Measurements from ENCODE around the gene SIMC1. TPM values are rescaled to one million over a fixed set of nuclear protein-coding genes. Genes with fewer than 3 reads are reported as not detected.
"Not testable (repeated sequence)": the region's sequence is repeated elsewhere in the genome, so short reads cannot be mapped to it uniquely, and the experiment has no call there.

The SIMC1 gene
- total RNA-seq, 1 experiment from 2014 or later: 17.7 TPM

DNA sequence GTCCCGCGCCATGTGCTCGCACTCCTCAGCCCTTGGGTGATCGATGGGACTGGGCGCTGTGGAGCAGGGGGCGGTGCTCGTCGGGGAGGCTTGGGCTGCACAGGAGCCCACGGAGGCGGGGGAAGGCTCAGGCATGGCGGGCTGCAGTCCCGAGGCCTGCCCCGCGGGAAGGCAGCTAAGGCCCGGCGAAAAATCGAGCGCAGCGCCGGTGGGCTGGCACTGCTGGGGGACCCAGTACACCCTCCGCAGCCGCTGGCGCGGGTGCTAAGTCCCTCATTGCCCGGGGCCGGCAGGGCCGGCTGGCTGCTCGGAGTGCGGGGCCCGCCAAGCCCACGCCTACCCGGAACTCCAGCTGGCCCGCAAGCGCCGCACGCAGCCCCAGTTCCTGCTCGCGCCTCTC lies 16.2 kb upstream of the SIMC1 start:
- H2BK15ac ChIP-seq (ENCODE audit: low read depth, low read length); H3K27ac ChIP-seq (ENCODE audit: insufficient read length, low read depth, low read length); H3K27me3 Mint-ChIP-seq (ENCODE audit: low read depth); H4K91ac ChIP-seq (ENCODE audit: insufficient read length, low read depth, low read length); H4K20me1 ChIP-seq (ENCODE audit: control insufficient read depth, insufficient read depth, insufficient read length); H3T11ph ChIP-seq (ENCODE audit: low read length); H3K9ac ChIP-seq (ENCODE audit: extremely low read depth, insufficient read length, low read length); H3K4me3 Mint-ChIP-seq; H3K14ac ChIP-seq (ENCODE audit: insufficient read depth, low read length); H3K23ac ChIP-seq (ENCODE audit: insufficient read length, low read depth, low read length); H3K36me3 Mint-ChIP-seq (ENCODE audit: insufficient read depth in 1 of 3, low read depth in 3 of 3); H3K27ac Mint-ChIP-seq; H3K4me2 ChIP-seq (ENCODE audit: insufficient read depth, insufficient read length, low read length); H3K4ac ChIP-seq (ENCODE audit: low read depth, low read length); H2BK12ac ChIP-seq (ENCODE audit: insufficient read length, low read depth, low read length); H2BK5ac ChIP-seq (ENCODE audit: insufficient read length, low read length); H3K56ac ChIP-seq (ENCODE audit: insufficient read length, low read depth, low read length); H3K9me3 Mint-ChIP-seq; H2AFZ ChIP-seq (ENCODE audit: low read length); H3K79me1 ChIP-seq (ENCODE audit: insufficient read depth, low read depth, low read length, poor library complexity, severe bottlenecking); H3K79me2 ChIP-seq (ENCODE audit: insufficient read depth, low read length); H3K18ac ChIP-seq (ENCODE audit: insufficient read length, low read depth, low read length); H4K8ac ChIP-seq (replicated peaks; ENCODE audit: insufficient read length, low read depth, low read length); DNase-seq; H4K5ac ChIP-seq (ENCODE audit: insufficient read length, low read depth, low read length); H3K4me1 Mint-ChIP-seq; H3K4me1 ChIP-seq (ENCODE audit: insufficient read depth, low read length); H3K27me3 ChIP-seq (ENCODE audit: insufficient read depth, low read length); H3K23me2 ChIP-seq (ENCODE audit: insufficient read length, low read depth, low read length, poor library complexity, severe bottlenecking); H2BK120ac ChIP-seq (ENCODE audit: low read depth, low read length, poor library complexity, severe bottlenecking); H3K9me3 ChIP-seq (ENCODE audit: control insufficient read depth, low read depth, low read length); H2AK5ac ChIP-seq (ENCODE audit: insufficient read length, low read length); H2BK20ac ChIP-seq (ENCODE audit: low read depth, low read length, poor library complexity, severe bottlenecking): not testable (repeated sequence)
- WGBS (ENCODE audit: extremely low coverage, insufficient read length, low lambda C conversion rate): no CpG with 5 or more reads among the region's 38 CpGs

DNA sequence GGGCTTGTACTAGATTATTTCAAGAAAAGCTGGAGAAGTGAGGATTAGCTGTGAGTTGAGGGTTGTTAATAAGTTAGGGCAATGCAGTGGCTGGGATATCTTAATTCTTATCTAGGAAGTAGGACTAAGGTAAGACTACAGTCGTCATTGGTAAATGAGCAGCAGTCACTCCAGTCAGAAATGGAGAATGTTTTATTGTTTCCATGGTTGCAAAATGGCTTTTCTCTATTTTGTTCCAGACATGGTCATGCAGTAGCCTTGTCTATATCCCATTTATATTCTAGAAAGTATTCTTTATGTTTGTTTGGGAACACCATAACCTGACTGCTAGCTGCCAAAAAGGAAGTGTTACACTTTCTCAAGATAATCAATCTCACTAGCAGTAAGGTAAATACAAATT lies 9.9 kb upstream of the SIMC1 start:
- H4K8ac ChIP-seq (replicated peaks; ENCODE audit: insufficient read length, low read depth, low read length); H3K4me1 ChIP-seq (ENCODE audit: insufficient read depth, low read length); H3K4ac ChIP-seq (ENCODE audit: low read depth, low read length); H3K27me3 Mint-ChIP-seq (ENCODE audit: low read depth); DNase-seq; H3T11ph ChIP-seq (ENCODE audit: low read length); H2BK20ac ChIP-seq (ENCODE audit: low read depth, low read length, poor library complexity, severe bottlenecking); H3K36me3 Mint-ChIP-seq (ENCODE audit: insufficient read depth in 1 of 3, low read depth in 3 of 3); H3K79me1 ChIP-seq (ENCODE audit: insufficient read depth, low read depth, low read length, poor library complexity, severe bottlenecking); H4K91ac ChIP-seq (ENCODE audit: insufficient read length, low read depth, low read length); H3K27me3 ChIP-seq (ENCODE audit: insufficient read depth, low read length); H3K79me2 ChIP-seq (ENCODE audit: insufficient read depth, low read length); H2BK120ac ChIP-seq (ENCODE audit: low read depth, low read length, poor library complexity, severe bottlenecking); H3K23me2 ChIP-seq (ENCODE audit: insufficient read length, low read depth, low read length, poor library complexity, severe bottlenecking); H3K27ac ChIP-seq (ENCODE audit: insufficient read length, low read depth, low read length); H2AK5ac ChIP-seq (ENCODE audit: insufficient read length, low read length); H2BK5ac ChIP-seq (ENCODE audit: insufficient read length, low read length); H3K14ac ChIP-seq (ENCODE audit: insufficient read depth, low read length); H4K5ac ChIP-seq (ENCODE audit: insufficient read length, low read depth, low read length); H3K27ac Mint-ChIP-seq; H3K9me3 ChIP-seq (ENCODE audit: control insufficient read depth, low read depth, low read length); H2BK12ac ChIP-seq (ENCODE audit: insufficient read length, low read depth, low read length); H3K9me3 Mint-ChIP-seq; H3K18ac ChIP-seq (ENCODE audit: insufficient read length, low read depth, low read length); H3K4me1 Mint-ChIP-seq; H3K4me3 Mint-ChIP-seq; H3K56ac ChIP-seq (ENCODE audit: insufficient read length, low read depth, low read length); H3K9ac ChIP-seq (ENCODE audit: extremely low read depth, insufficient read length, low read length); H3K23ac ChIP-seq (ENCODE audit: insufficient read length, low read depth, low read length); H4K20me1 ChIP-seq (ENCODE audit: control insufficient read depth, insufficient read depth, insufficient read length); H2AFZ ChIP-seq (ENCODE audit: low read length); H3K4me2 ChIP-seq (ENCODE audit: insufficient read depth, insufficient read length, low read length); H2BK15ac ChIP-seq (ENCODE audit: low read depth, low read length): not testable (repeated sequence)
- no CpG with 5 or more reads among the region's 1 CpG for WGBS (ENCODE audit: extremely low coverage, insufficient read length, low lambda C conversion rate)
